WTC11 (cell line): ENCODE results near the gene PRR4. TPM values are rescaled to one million over a fixed set of nuclear protein-coding genes. Genes with fewer than 3 reads are reported as not detected.

Source experiments
- ATAC-seq: fragments of 200-7000 bp; cut with Tn5 transposase; 2 replicates; pipeline ENCODE4 v1.10.0; 2021; ENCODE audit warnings: mild to moderate bottlenecking, moderate library complexity
- CTCF ChIA-PET: fragments of 300-600 bp; sonication (Branson Sonifier 250); formaldehyde crosslinking; loops from one replicate; lab custom pipeline; 2021; ENCODE audit warnings: antibody characterized with exemption; lab: Charles Lee
- POLR2A ChIA-PET: fragments of 350-600 bp; sonication (Branson Sonifier 250); formaldehyde crosslinking; loops from one replicate; lab custom pipeline; 2021; ENCODE audit warnings: antibody characterized with exemption; lab: Charles Lee
- DNase-seq: peaks from one replicate; pipeline ENCODE4 v3.0.0; 2021; ENCODE audit warnings: low spot score
- H3K27ac Mint-ChIP-seq: 2 replicates; pipeline ENCODE4 v1.8.0; 2021; ENCODE audit warnings: mixed read lengths
- H3K27me3 Mint-ChIP-seq: 2 replicates; pipeline ENCODE4 v1.8.0; 2021; ENCODE audit warnings: low read depth, mild to moderate bottlenecking, moderate library complexity, mixed read lengths
- H3K36me3 Mint-ChIP-seq: 2 replicates; pipeline ENCODE4 v1.8.0; 2021; ENCODE audit warnings: mixed read lengths
- H3K4me1 Mint-ChIP-seq: 2 replicates; pipeline ENCODE4 v1.8.0; 2022; ENCODE audit warnings: mixed read lengths
- H3K4me3 Mint-ChIP-seq: 2 replicates; pipeline ENCODE4 v1.8.0; 2021; ENCODE audit warnings: mild to moderate bottlenecking, moderate library complexity, mixed read lengths
- H3K9me3 Mint-ChIP-seq: 2 replicates; pipeline ENCODE4 v1.8.0; 2021; ENCODE audit warnings: mixed read lengths
- ATF1 ChIP-seq: sonication (generic); formaldehyde crosslinking; IDR thresholded peaks from 2 replicates; pipeline ENCODE4 v1.8.1; 2023; ENCODE audit warnings: mild to moderate bottlenecking, moderate library complexity, missing genetic modification reagents
- ELF4 ChIP-seq: sonication (generic); formaldehyde crosslinking; IDR thresholded peaks from 2 replicates; pipeline ENCODE4 v1.8.1; 2022; ENCODE audit warnings: low read depth, mild to moderate bottlenecking, moderate library complexity, missing genetic modification reagents
- ESRRA ChIP-seq: sonication (generic); formaldehyde crosslinking; IDR thresholded peaks from 2 replicates; pipeline ENCODE4 v1.8.1; 2022; ENCODE audit warnings: mild to moderate bottlenecking, missing genetic modification reagents, borderline replicate concordance
- GABPB1 ChIP-seq: sonication (generic); formaldehyde crosslinking; IDR thresholded peaks from 2 replicates; pipeline ENCODE4 v1.8.1; 2023; ENCODE audit warnings: mild to moderate bottlenecking, missing genetic modification reagents
- GRHL2 ChIP-seq: fragments of 250-450 bp; sonication (Bioruptor Pico); IDR thresholded peaks from 2 replicates; pipeline ENCODE4 v1.8.0; 2022; ENCODE audit warnings: mild to moderate bottlenecking, moderate library complexity; ENCODE audit not compliant: insufficient replicate concordance, severe bottlenecking
- JAZF1 ChIP-seq: fragments of 250-450 bp; sonication (Bioruptor Pico); IDR thresholded peaks from 2 replicates; pipeline ENCODE4 v1.9.0; 2021; ENCODE audit warnings: moderate library complexity, mild to moderate bottlenecking, inconsistent platforms
- KAT7 ChIP-seq: sonication (generic); formaldehyde crosslinking; IDR thresholded peaks from 2 replicates; pipeline ENCODE4 v1.8.1; 2023; ENCODE audit warnings: missing genetic modification reagents, mild to moderate bottlenecking, borderline replicate concordance
- NFATC4 ChIP-seq: fragments of 250-450 bp; sonication (Bioruptor Pico); IDR thresholded peaks from 2 replicates; pipeline ENCODE4 v1.9.0; 2021; ENCODE audit warnings: mild to moderate bottlenecking
- NFYB ChIP-seq: sonication (generic); formaldehyde crosslinking; conservative IDR thresholded peaks from 2 replicates; pipeline ENCODE4 v1.8.0; 2022; ENCODE audit warnings: low read depth, missing genetic modification reagents
- NR1H2 ChIP-seq: sonication (generic); formaldehyde crosslinking; IDR thresholded peaks from 2 replicates; pipeline ENCODE4 v1.9.0; 2021; ENCODE audit warnings: mild to moderate bottlenecking, moderate library complexity, missing genetic modification reagents
- NR2C2 ChIP-seq: sonication (generic); formaldehyde crosslinking; IDR thresholded peaks from 2 replicates; pipeline ENCODE4 v1.8.0; 2022; ENCODE audit warnings: mild to moderate bottlenecking, missing genetic modification reagents
- RORB ChIP-seq: fragments of 250-450 bp; sonication (Bioruptor Pico); IDR thresholded peaks from 2 replicates; pipeline ENCODE4 v1.9.0; 2021; ENCODE audit warnings: mild to moderate bottlenecking
- SOX15 ChIP-seq: fragments of 250-450 bp; sonication (Bioruptor Pico); IDR thresholded peaks from 2 replicates; pipeline ENCODE4 v1.9.0; 2021; ENCODE audit warnings: mild to moderate bottlenecking
- TEAD1 ChIP-seq: sonication (generic); formaldehyde crosslinking; IDR thresholded peaks from 2 replicates; pipeline ENCODE4 v1.8.0; 2022; ENCODE audit warnings: mild to moderate bottlenecking, missing genetic modification reagents
- ZNF232 ChIP-seq: sonication (generic); formaldehyde crosslinking; IDR thresholded peaks from 2 replicates; pipeline ENCODE4 v1.8.0; 2022; ENCODE audit warnings: mild to moderate bottlenecking, missing genetic modification reagents
- ZNF396 ChIP-seq: fragments of 250-450 bp; sonication (Bioruptor Pico); IDR thresholded peaks from 2 replicates; pipeline ENCODE4 v1.8.0; 2021; ENCODE audit warnings: mild to moderate bottlenecking, moderate library complexity, borderline replicate concordance
- total RNA-seq: library from RNA; stranded (reverse); gene quantifications from 3 replicates; pipeline ENCODE4 v1.2.3, GENCODE V29; 2021
- TF ChIP-seq, protein P1 (sequence below): fragments of 250-450 bp; sonication (Bioruptor Pico); IDR thresholded peaks from 2 replicates; pipeline ENCODE4 v2.1.2; 2022; ENCODE audit warnings: mild to moderate bottlenecking, moderate library complexity
- TF ChIP-seq, protein P2 (sequence below): sonication (generic); formaldehyde crosslinking; conservative IDR thresholded peaks from 2 replicates; pipeline ENCODE4 v1.8.1; 2022; ENCODE audit warnings: mild to moderate bottlenecking, missing genetic modification reagents
- TF ChIP-seq, protein P3 (sequence below): fragments of 200-600 bp; IDR thresholded peaks from 2 replicates; pipeline ENCODE4 v1.8.0; 2022; ENCODE audit warnings: antibody characterized with exemption
- TF ChIP-seq, protein P4 (sequence below): fragments of 250-450 bp; sonication (Bioruptor Pico); conservative IDR thresholded peaks from 2 replicates; pipeline ENCODE4 v1.9.0; 2021; ENCODE audit warnings: mild to moderate bottlenecking
- TF ChIP-seq, protein P5 (sequence below): sonication (generic); formaldehyde crosslinking; IDR thresholded peaks from 2 replicates; pipeline ENCODE4 v1.8.1; 2023; ENCODE audit warnings: mild to moderate bottlenecking, missing genetic modification reagents
- TF ChIP-seq, protein P6 (sequence below): fragments of 250-450 bp; sonication (Bioruptor Pico); IDR thresholded peaks from 2 replicates; pipeline ENCODE4 v1.8.0; 2021; ENCODE audit warnings: mild to moderate bottlenecking
- TF ChIP-seq, protein P7 (sequence below): fragments of 250-450 bp; sonication (Bioruptor Pico); IDR thresholded peaks from 2 replicates; pipeline ENCODE4 v1.9.0; 2021; ENCODE audit warnings: mild to moderate bottlenecking

Gene PRR4
- total RNA-seq, 1 experiment from 2014 or later = 0.87 TPM

DNA sequence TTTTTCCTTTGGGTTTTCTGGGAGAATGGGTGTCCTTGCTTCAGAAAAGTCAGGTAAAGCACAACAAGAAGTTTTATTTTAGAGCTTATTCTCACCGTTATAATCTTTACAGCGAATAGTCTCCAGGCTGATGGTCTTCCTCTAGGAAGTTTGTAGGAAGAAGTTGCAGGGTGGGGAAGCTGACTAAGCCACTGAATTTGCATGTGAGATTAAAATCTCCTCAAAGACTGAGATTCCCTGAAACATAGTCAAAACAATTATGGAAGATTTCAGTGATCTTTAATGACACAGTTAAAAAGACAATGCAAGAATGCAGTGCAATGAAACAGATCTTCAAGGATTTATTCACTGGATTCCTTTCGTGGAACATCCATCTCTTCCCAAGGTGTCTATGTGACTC is 24.3 kb downstream of the PRR4 start:
- POLR2A ChIA-PET = no interaction called here
- no peak for DNase-seq
- Mint-ChIP-seq H3K4me1 (no peaks in the 10 kb centered on the region), H3K27me3 (no peaks in the 10 kb centered on the region), H3K27ac (no peak overlapping the region), H3K9me3 (no peaks in the 10 kb centered on the region), H3K4me3 (no peak overlapping the region), H3K36me3 (no peaks in the 10 kb centered on the region)
- no peak for ATAC-seq
- TF ChIP-seq ATF1 (CRISPR knock-in tag) = no peak
- TF ChIP-seq RORB (CRISPR knock-in tag) = no peak
- TF ChIP-seq, protein P1, sequence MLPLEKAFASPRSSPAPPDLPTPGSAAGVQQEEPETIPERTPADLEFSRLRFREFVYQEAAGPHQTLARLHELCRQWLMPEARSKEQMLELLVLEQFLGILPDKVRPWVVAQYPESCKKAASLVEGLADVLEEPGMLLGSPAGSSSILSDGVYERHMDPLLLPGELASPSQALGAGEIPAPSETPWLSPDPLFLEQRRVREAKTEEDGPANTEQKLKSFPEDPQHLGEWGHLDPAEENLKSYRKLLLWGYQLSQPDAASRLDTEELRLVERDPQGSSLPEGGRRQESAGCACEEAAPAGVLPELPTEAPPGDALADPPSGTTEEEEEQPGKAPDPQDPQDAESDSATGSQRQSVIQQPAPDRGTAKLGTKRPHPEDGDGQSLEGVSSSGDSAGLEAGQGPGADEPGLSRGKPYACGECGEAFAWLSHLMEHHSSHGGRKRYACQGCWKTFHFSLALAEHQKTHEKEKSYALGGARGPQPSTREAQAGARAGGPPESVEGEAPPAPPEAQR (CRISPR knock-in tag) = no peak
- TF ChIP-seq, protein P2, sequence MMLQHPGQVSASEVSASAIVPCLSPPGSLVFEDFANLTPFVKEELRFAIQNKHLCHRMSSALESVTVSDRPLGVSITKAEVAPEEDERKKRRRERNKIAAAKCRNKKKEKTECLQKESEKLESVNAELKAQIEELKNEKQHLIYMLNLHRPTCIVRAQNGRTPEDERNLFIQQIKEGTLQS (CRISPR knock-in tag) = no peak
- TF ChIP-seq, protein P3, sequence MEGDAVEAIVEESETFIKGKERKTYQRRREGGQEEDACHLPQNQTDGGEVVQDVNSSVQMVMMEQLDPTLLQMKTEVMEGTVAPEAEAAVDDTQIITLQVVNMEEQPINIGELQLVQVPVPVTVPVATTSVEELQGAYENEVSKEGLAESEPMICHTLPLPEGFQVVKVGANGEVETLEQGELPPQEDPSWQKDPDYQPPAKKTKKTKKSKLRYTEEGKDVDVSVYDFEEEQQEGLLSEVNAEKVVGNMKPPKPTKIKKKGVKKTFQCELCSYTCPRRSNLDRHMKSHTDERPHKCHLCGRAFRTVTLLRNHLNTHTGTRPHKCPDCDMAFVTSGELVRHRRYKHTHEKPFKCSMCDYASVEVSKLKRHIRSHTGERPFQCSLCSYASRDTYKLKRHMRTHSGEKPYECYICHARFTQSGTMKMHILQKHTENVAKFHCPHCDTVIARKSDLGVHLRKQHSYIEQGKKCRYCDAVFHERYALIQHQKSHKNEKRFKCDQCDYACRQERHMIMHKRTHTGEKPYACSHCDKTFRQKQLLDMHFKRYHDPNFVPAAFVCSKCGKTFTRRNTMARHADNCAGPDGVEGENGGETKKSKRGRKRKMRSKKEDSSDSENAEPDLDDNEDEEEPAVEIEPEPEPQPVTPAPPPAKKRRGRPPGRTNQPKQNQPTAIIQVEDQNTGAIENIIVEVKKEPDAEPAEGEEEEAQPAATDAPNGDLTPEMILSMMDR = no peak
- no peak for TF ChIP-seq ZNF232 (CRISPR knock-in tag)
- no peak for TF ChIP-seq JAZF1 (CRISPR knock-in tag)
- TF ChIP-seq NFYB (CRISPR knock-in tag) = no peak
- TF ChIP-seq, protein P4, sequence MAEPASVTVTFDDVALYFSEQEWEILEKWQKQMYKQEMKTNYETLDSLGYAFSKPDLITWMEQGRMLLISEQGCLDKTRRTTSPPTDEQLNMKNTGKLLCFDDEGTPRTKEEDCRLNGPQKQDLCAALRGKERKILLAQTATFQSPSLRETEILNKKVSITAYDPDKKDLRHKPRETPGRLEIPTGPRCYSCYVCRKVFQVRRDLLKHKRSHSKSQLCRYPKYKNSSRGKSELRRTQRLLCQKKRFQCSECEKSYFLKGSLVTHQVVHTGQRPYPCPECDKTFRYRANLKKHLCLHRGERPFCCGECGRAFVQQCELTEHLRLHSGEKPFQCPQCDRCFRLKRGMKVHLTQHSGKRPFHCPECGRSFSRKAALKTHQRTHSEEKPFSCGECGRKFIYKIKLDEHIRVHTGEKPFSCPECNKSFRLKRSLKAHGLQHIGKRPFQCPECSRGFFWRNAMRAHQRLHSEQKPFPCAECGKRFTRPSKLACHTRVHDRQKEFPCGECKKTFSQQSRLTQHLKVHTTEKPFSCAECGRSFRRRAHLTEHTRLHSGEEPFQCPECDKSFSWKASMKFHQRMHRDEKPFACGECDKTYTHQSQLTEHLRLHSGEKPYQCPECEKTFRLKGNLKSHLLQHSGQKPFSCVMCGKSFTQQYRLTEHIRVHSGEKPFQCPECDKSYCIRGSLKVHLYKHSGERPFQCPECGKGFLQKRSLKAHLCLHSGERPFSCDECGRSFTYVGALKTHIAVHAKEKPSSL = no peak
- TF ChIP-seq GABPB1 = no peak
- CTCF ChIA-PET = no interaction called here

DNA sequence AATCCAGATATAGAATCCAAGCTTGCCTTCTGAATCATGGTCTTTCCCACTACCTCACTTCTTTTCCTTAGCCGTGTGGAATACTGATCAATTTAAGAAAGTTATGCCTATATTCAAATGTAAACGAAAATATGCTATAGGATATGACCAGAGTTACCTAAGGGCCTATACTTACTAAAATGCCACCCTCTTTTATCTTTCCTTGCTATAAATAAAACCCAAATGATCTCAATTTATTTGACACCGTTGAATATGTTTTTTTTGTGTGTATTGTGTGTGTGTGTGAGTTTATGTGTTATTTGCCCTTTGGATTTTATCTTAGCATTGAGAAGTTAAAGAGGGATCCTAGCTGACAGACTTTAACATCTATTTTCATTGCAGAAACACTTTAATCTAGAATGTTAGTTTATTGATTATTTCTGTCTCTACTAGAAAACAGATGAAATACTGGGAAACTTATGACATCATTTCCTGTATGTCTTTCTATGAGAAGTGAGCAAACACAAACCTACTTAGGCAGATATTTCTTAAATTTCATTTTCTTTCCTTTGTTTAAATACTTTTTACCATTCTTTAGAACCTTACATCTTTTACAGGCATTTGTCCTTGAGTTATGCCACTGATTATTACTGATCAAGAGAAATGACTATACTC is 37.3 kb downstream of the PRR4 start:
- POLR2A ChIA-PET = no interaction called here

DNA sequence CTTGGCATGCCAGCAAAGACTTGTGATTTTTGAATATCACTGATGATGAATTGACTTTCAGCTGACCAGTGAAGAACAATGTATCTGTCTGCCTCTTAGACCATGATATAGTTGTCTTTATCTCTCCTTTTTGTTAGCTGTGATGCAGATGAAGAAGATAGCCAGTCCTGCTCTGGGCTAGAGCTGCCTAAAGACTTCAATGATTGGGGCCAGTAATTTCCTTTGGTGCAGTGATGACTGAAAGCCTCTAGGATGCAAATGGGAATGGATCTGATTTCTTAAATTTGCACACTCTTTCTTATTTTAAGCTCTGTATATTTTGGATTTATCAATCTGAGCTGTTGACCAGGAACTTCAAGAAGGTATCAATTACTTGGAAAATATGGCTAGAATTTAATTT is 39.2 kb downstream of the PRR4 start, which contains the start of gene TAS2R9:
TSS of gene TAS2R9 (minus strand) at position 101 of the 400 bp plus-strand sequence. CDS start at position 8, 93 bp downstream.
- CTCF ChIA-PET = no interaction called here
- no peak within 1 kb of the TSS for H3K27ac Mint-ChIP-seq
- POLR2A ChIA-PET = no interaction called here
- no peaks in the 10 kb centered on the region for H3K9me3 Mint-ChIP-seq
- H3K4me3 Mint-ChIP-seq = no peak within 1 kb of the TSS
- H3K27me3 Mint-ChIP-seq = no peaks in the 10 kb centered on the region; the same call in 1 of the 2 replicates
- H3K36me3 Mint-ChIP-seq = no peaks in the 10 kb centered on the region
- ATAC-seq = no peak
- DNase-seq = no peak
- H3K4me1 Mint-ChIP-seq = peaks cover 13% of the 10 kb centered on the region
- TF ChIP-seq, protein P5, sequence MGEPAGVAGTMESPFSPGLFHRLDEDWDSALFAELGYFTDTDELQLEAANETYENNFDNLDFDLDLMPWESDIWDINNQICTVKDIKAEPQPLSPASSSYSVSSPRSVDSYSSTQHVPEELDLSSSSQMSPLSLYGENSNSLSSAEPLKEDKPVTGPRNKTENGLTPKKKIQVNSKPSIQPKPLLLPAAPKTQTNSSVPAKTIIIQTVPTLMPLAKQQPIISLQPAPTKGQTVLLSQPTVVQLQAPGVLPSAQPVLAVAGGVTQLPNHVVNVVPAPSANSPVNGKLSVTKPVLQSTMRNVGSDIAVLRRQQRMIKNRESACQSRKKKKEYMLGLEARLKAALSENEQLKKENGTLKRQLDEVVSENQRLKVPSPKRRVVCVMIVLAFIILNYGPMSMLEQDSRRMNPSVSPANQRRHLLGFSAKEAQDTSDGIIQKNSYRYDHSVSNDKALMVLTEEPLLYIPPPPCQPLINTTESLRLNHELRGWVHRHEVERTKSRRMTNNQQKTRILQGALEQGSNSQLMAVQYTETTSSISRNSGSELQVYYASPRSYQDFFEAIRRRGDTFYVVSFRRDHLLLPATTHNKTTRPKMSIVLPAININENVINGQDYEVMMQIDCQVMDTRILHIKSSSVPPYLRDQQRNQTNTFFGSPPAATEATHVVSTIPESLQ (CRISPR knock-in tag) = no peak
- no peak for TF ChIP-seq ELF4 (CRISPR knock-in tag)
- TF ChIP-seq, protein P6, sequence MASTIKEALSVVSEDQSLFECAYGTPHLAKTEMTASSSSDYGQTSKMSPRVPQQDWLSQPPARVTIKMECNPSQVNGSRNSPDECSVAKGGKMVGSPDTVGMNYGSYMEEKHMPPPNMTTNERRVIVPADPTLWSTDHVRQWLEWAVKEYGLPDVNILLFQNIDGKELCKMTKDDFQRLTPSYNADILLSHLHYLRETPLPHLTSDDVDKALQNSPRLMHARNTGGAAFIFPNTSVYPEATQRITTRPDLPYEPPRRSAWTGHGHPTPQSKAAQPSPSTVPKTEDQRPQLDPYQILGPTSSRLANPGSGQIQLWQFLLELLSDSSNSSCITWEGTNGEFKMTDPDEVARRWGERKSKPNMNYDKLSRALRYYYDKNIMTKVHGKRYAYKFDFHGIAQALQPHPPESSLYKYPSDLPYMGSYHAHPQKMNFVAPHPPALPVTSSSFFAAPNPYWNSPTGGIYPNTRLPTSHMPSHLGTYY (CRISPR knock-in tag) = no peak
- no peak for TF ChIP-seq SOX15
- no peak for TF ChIP-seq KAT7 (CRISPR knock-in tag)
- no peak for TF ChIP-seq ZNF396 (CRISPR knock-in tag)
- TF ChIP-seq TEAD1 (CRISPR knock-in tag) = no peak
- TF ChIP-seq NFATC4 = no peak
- TF ChIP-seq GRHL2 (CRISPR knock-in tag) = no peak
- TF ChIP-seq NR2C2 = no peak
- TF ChIP-seq, protein P7, sequence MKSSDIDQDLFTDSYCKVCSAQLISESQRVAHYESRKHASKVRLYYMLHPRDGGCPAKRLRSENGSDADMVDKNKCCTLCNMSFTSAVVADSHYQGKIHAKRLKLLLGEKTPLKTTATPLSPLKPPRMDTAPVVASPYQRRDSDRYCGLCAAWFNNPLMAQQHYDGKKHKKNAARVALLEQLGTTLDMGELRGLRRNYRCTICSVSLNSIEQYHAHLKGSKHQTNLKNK (CRISPR knock-in tag) = no peak
- TF ChIP-seq ESRRA (CRISPR knock-in tag) = no peak

More for the DNA sequence above, 37.3 kb downstream of the PRR4 start:
- H3K27ac Mint-ChIP-seq = no peak overlapping the region
- CTCF ChIA-PET = no interaction called here
- no peaks in the 10 kb centered on the region for H3K27me3 Mint-ChIP-seq
- H3K36me3 Mint-ChIP-seq = no peaks in the 10 kb centered on the region
- peaks cover 7% of the 10 kb centered on the region; the same call in 1 of the 2 replicates for H3K9me3 Mint-ChIP-seq
- TF ChIP-seq ATF1 (CRISPR knock-in tag) = no peak
- no peak for TF ChIP-seq NR1H2 (CRISPR knock-in tag)
- TF ChIP-seq SOX15 = no peak
- DNase-seq (no peak), ATAC-seq (no peak)
- H3K4me3 Mint-ChIP-seq = no peak overlapping the region
- peaks cover 8% of the 10 kb centered on the region for H3K4me1 Mint-ChIP-seq
